HUES64 (cell line): ENCODE measurements around the gene HS3ST3A1. TPM values are rescaled to one million over a fixed set of nuclear protein-coding genes. Genes with fewer than 3 reads are reported as not detected.

Experiments used
- H3K27ac ChIP-seq: 2 replicates; pipeline ENCODE4 v1.7.0; 2013; ENCODE audit warnings: low read depth, low read length, inconsistent platforms
- H3K27me3 ChIP-seq: 2 replicates; pipeline ENCODE4 v1.6.1; 2013; ENCODE audit warnings: mild to moderate bottlenecking, low read length; ENCODE audit not compliant: insufficient read depth
- H3K36me3 ChIP-seq: 2 replicates; pipeline ENCODE4 v1.6.1; 2013; ENCODE audit warnings: mild to moderate bottlenecking, low read length; ENCODE audit not compliant: insufficient read depth
- H3K4me1 ChIP-seq: 2 replicates; pipeline ENCODE4 v1.6.1; 2013; ENCODE audit warnings: mild to moderate bottlenecking, low read length, moderate library complexity; ENCODE audit not compliant: insufficient read depth
- H3K4me3 ChIP-seq: 2 replicates; pipeline ENCODE4 v1.5.1; 2013; ENCODE audit warnings: mild to moderate bottlenecking, low read length, moderate library complexity
- H3K9ac ChIP-seq: 2 replicates; pipeline ENCODE4 v1.6.1; 2013; ENCODE audit warnings: mild to moderate bottlenecking, low read depth, low read length
- H3K9me3 ChIP-seq: 2 replicates; pipeline ENCODE4 v1.6.1; 2013; ENCODE audit warnings: low read depth, low read length; ENCODE audit not compliant: insufficient read depth
- WGBS: fragments of 150-250, 120-280 bp; methylation state at CpG from one replicate; pipeline ENCODE4 v1.1.7; 2013; ENCODE audit warnings: missing lambda C conversion rate; 5-methylcytosine and 5-hydroxymethylcytosine counted together
- polyA plus RNA-seq, 2 experiments: library from polyadenylated mRNA; stranded (reverse); fragments of 50-300 nt; gene quantifications; one replicate each; pipeline ENCODE4 v1.2.3, GENCODE V29; 2013

HS3ST3A1 gene
- polyA plus RNA-seq (2013, experiment 1 of 2), result 4.6 TPM
- 3.9 TPM for polyA plus RNA-seq (2013, experiment 2 of 2)

GRCh38 chr17:13601776-13602551 is at the start of gene HS3ST3A1:
Gene HS3ST3A1, minus strand, starts transcription at chr17:13601929. Its CDS starts 800 bp downstream, at chr17:13601129.
- peak within 1 kb of the TSS; percentile 69 for H3K9ac ChIP-seq
- no peaks in the 10 kb centered on the region for H3K9me3 ChIP-seq
- no peaks in the 10 kb centered on the region for H3K36me3 ChIP-seq
- H3K4me1 ChIP-seq, result peaks cover 24% of the 10 kb centered on the region
- peaks cover 25% of the 10 kb centered on the region for H3K27me3 ChIP-seq
- WGBS, result under 1% methylated on average over 61 of the region's 61 CpGs
- peak within 1 kb of the TSS; percentile 48 for H3K27ac ChIP-seq
- peak within 1 kb of the TSS; percentile 60 for H3K4me3 ChIP-seq

GRCh38 chr17:13650096-13650675 is 48.5 kb upstream of the HS3ST3A1 start:
- WGBS, result 93% methylated on average over 4 of the region's 4 CpGs
- H3K9ac ChIP-seq, result no peak overlapping the region
- H3K4me3 ChIP-seq, result no peak overlapping the region
- peaks cover 3% of the 10 kb centered on the region; the same call in 1 of the 2 replicates for H3K4me1 ChIP-seq
- no peaks in the 10 kb centered on the region for H3K9me3 ChIP-seq
- H3K27me3 ChIP-seq, result no peaks in the 10 kb centered on the region
- no peak overlapping the region for H3K27ac ChIP-seq
- H3K36me3 ChIP-seq, result no peaks in the 10 kb centered on the region

- H3K27me3 ChIP-seq, result no peaks in the 10 kb centered on the region
- no peaks in the 10 kb centered on the region for H3K36me3 ChIP-seq
- WGBS, result 90% methylated on average over 6 of the region's 6 CpGs
- H3K27ac ChIP-seq, result no peak overlapping the region
- no peak overlapping the region for H3K9ac ChIP-seq
- H3K4me1 ChIP-seq, result peaks cover 14% of the 10 kb centered on the region
- H3K9me3 ChIP-seq, result no peaks in the 10 kb centered on the region
- no peak overlapping the region for H3K4me3 ChIP-seq
Measured at GRCh38 chr17:13647543-13648021, 45.9 kb upstream of the HS3ST3A1 start.

- 92% methylated on average over 5 of the region's 5 CpGs for WGBS
- no peaks in the 10 kb centered on the region for H3K9me3 ChIP-seq
- H3K4me1 ChIP-seq, result peaks cover 14% of the 10 kb centered on the region
Measured at GRCh38 chr17:13646969-13647542, 45.3 kb upstream of the HS3ST3A1 start.

GRCh38 chr17:13646411-13646810 is 44.7 kb upstream of the HS3ST3A1 start:
- Histone ChIP-seq H3K9me3 (no peaks in the 10 kb centered on the region), H3K27ac (no peak overlapping the region), H3K4me1 (peaks cover 14% of the 10 kb centered on the region), H3K4me3 (no peak overlapping the region), H3K36me3 (no peaks in the 10 kb centered on the region), H3K9ac (no peak overlapping the region), H3K27me3 (no peaks in the 10 kb centered on the region)
- WGBS, result 83% methylated on average over 2 of the region's 2 CpGs

More at GRCh38 chr17:13646969-13647542, 45.3 kb upstream of the HS3ST3A1 start:
- Histone ChIP-seq H3K27ac (no peak overlapping the region), H3K9ac (no peak overlapping the region), H3K36me3 (no peaks in the 10 kb centered on the region), H3K27me3 (no peaks in the 10 kb centered on the region), H3K4me3 (no peak overlapping the region)

- 84% methylated on average over 2 of the region's 2 CpGs for WGBS
Measured at GRCh38 chr17:13643180-13643579, 41.5 kb upstream of the HS3ST3A1 start.

GRCh38 chr17:13642188-13642587 is 40.5 kb upstream of the HS3ST3A1 start:
- H3K36me3 ChIP-seq, result no peaks in the 10 kb centered on the region
- 94% methylated on average over 2 of the region's 2 CpGs for WGBS
- no peaks in the 10 kb centered on the region for H3K27me3 ChIP-seq
- H3K27ac ChIP-seq, result no peak overlapping the region
- no peak overlapping the region for H3K9ac ChIP-seq
- no peaks in the 10 kb centered on the region for H3K9me3 ChIP-seq
- no peak overlapping the region for H3K4me3 ChIP-seq
- H3K4me1 ChIP-seq, result peaks cover 34% of the 10 kb centered on the region

More at GRCh38 chr17:13643180-13643579, 41.5 kb upstream of the HS3ST3A1 start:
- H3K36me3 ChIP-seq, result no peaks in the 10 kb centered on the region
- H3K4me3 ChIP-seq, result no peak overlapping the region
- H3K9ac ChIP-seq, result no peak overlapping the region
- H3K4me1 ChIP-seq, result peaks cover 37% of the 10 kb centered on the region
- H3K27me3 ChIP-seq, result no peaks in the 10 kb centered on the region
- H3K27ac ChIP-seq, result peak overlapping the region; percentile 52; the same call in 1 of the 2 replicates
- H3K9me3 ChIP-seq, result no peaks in the 10 kb centered on the region

GRCh38 chr17:13640551-13640950 is 38.8 kb upstream of the HS3ST3A1 start:
- H3K36me3 ChIP-seq, result no peaks in the 10 kb centered on the region
- H3K9ac ChIP-seq, result no peak overlapping the region
- peaks cover 45% of the 10 kb centered on the region for H3K4me1 ChIP-seq
- 33% methylated on average over 3 of the region's 3 CpGs for WGBS
- no peaks in the 10 kb centered on the region for H3K9me3 ChIP-seq
- H3K27me3 ChIP-seq, result no peaks in the 10 kb centered on the region
- H3K4me3 ChIP-seq, result no peak overlapping the region
- peak overlapping the region; percentile 43; the same call in 1 of the 2 replicates for H3K27ac ChIP-seq

GRCh38 chr17:13638855-13639458 is 37.2 kb upstream of the HS3ST3A1 start:
- H3K9ac ChIP-seq, result no peak overlapping the region
- H3K36me3 ChIP-seq, result no peaks in the 10 kb centered on the region
- H3K4me1 ChIP-seq, result peaks cover 45% of the 10 kb centered on the region
- H3K27me3 ChIP-seq, result no peaks in the 10 kb centered on the region
- 100% methylated on average over 1 of the region's 1 CpG for WGBS
- no peaks in the 10 kb centered on the region for H3K9me3 ChIP-seq
- H3K27ac ChIP-seq, result peak overlapping the region; percentile 46; the same call in 1 of the 2 replicates
- no peak overlapping the region for H3K4me3 ChIP-seq

GRCh38 chr17:13636951-13637350 is 35.2 kb upstream of the HS3ST3A1 start:
- H3K4me3 ChIP-seq, result no peak overlapping the region
- peaks cover 33% of the 10 kb centered on the region for H3K4me1 ChIP-seq
- no peak overlapping the region for H3K27ac ChIP-seq
- no peak overlapping the region for H3K9ac ChIP-seq
- 87% methylated on average over 8 of the region's 8 CpGs for WGBS
- H3K36me3 ChIP-seq, result no peaks in the 10 kb centered on the region
- no peaks in the 10 kb centered on the region for H3K27me3 ChIP-seq
- H3K9me3 ChIP-seq, result no peaks in the 10 kb centered on the region

GRCh38 chr17:13635951-13636350 is 34.2 kb upstream of the HS3ST3A1 start:
- Histone ChIP-seq H3K4me3 (no peak overlapping the region), H3K4me1 (peaks cover 32% of the 10 kb centered on the region), H3K9me3 (no peaks in the 10 kb centered on the region), H3K27me3 (no peaks in the 10 kb centered on the region), H3K27ac (no peak overlapping the region), H3K9ac (no peak overlapping the region), H3K36me3 (no peaks in the 10 kb centered on the region)
- WGBS, result 77% methylated on average over 5 of the region's 5 CpGs
